Measurements from ENCODE around the gene ADGRL3.

The ADGRL3 gene

GRCh38 chr4:61831987-61832386 is 631.9 kb downstream of the ADGRL3 start:
- no peaks in the 10 kb centered on the region for H3K36me3 ChIP-seq (ENCODE audit: insufficient read depth, low read length)
- no peaks in the 10 kb centered on the region for H3K4me1 ChIP-seq (ENCODE audit: insufficient read depth, low read length, severe bottlenecking)
- TF ChIP-seq CTCF (IDR thresholded peaks at IDR 0.05; ENCODE audit: low read length) (no peak), EZH2 (IDR thresholded peaks at IDR 0.05; ENCODE audit: borderline replicate concordance, low read length) (no peak)

GRCh38 chr4:61837395-61837794 is 637.3 kb downstream of the ADGRL3 start:
- H3K4me2 ChIP-seq (ENCODE audit: low read length), result no peak overlapping the region
- H3K9me2 ChIP-seq (ENCODE audit: low read depth, low read length), result no peaks in the 10 kb centered on the region
- no peak for TF ChIP-seq EZH2 (IDR thresholded peaks at IDR 0.05; ENCODE audit: borderline replicate concordance, low read length)
- TF ChIP-seq CTCF (IDR thresholded peaks at IDR 0.05; ENCODE audit: low read length), result no peak
- H3K36me3 ChIP-seq (ENCODE audit: insufficient read depth, low read length), result no peaks in the 10 kb centered on the region
- H2AFZ ChIP-seq (ENCODE audit: low read length), result no peak overlapping the region
- H3K27me3 ChIP-seq (ENCODE audit: insufficient read depth, low read length), result no peaks in the 10 kb centered on the region
- no peak overlapping the region for H3K9ac ChIP-seq (ENCODE audit: low read length)
- no peak overlapping the region for H3K4me3 ChIP-seq (ENCODE audit: low read depth, low read length, poor library complexity, severe bottlenecking)
- no peaks in the 10 kb centered on the region for H3K9me3 ChIP-seq (ENCODE audit: low read length)
- H3K27ac ChIP-seq (ENCODE audit: low read depth, low read length, poor library complexity, severe bottlenecking), result no peak overlapping the region
- no peaks in the 10 kb centered on the region for H3K4me1 ChIP-seq (ENCODE audit: insufficient read depth, low read length, severe bottlenecking)
- H4K20me1 ChIP-seq (ENCODE audit: insufficient read depth, low read length), result no peaks in the 10 kb centered on the region
- no peaks in the 10 kb centered on the region for H3F3A ChIP-seq (ENCODE audit: insufficient read depth, low read length)
- H3K79me2 ChIP-seq (ENCODE audit: insufficient read depth, low read length), result no peaks in the 10 kb centered on the region

More at GRCh38 chr4:61831987-61832386, 631.9 kb downstream of the ADGRL3 start:
- H3K9ac ChIP-seq (ENCODE audit: low read length), result no peak overlapping the region
- H3K9me3 ChIP-seq (ENCODE audit: low read length), result no peaks in the 10 kb centered on the region
- H3K79me2 ChIP-seq (ENCODE audit: insufficient read depth, low read length), result no peaks in the 10 kb centered on the region
- no peak overlapping the region for H3K4me3 ChIP-seq (ENCODE audit: low read depth, low read length, poor library complexity, severe bottlenecking)
- no peaks in the 10 kb centered on the region for H4K20me1 ChIP-seq (ENCODE audit: insufficient read depth, low read length)
- no peaks in the 10 kb centered on the region for H3F3A ChIP-seq (ENCODE audit: insufficient read depth, low read length)
- no peaks in the 10 kb centered on the region for H3K9me2 ChIP-seq (ENCODE audit: low read depth, low read length)
- H3K27me3 ChIP-seq (ENCODE audit: insufficient read depth, low read length), result no peaks in the 10 kb centered on the region
- H3K4me2 ChIP-seq (ENCODE audit: low read length), result no peak overlapping the region
- no peak overlapping the region for H2AFZ ChIP-seq (ENCODE audit: low read length)
- H3K27ac ChIP-seq (ENCODE audit: low read depth, low read length, poor library complexity, severe bottlenecking), result no peak overlapping the region

- Histone ChIP-seq H3K9me2 (ENCODE audit: low read depth, low read length) (no peaks in the 10 kb centered on the region), H3K4me1 (ENCODE audit: insufficient read depth, low read length, severe bottlenecking) (no peaks in the 10 kb centered on the region)
These were observed 637.9 kb downstream of the ADGRL3 start for GRCh38 chr4:61838072-61838471.

More at GRCh38 chr4:61838072-61838471, 637.9 kb downstream of the ADGRL3 start:
- Histone ChIP-seq H3K27me3 (ENCODE audit: insufficient read depth, low read length) (no peaks in the 10 kb centered on the region), H3K4me2 (ENCODE audit: low read length) (no peak overlapping the region), H3K9me3 (ENCODE audit: low read length) (no peaks in the 10 kb centered on the region), H3K36me3 (ENCODE audit: insufficient read depth, low read length) (no peaks in the 10 kb centered on the region), H3K27ac (ENCODE audit: low read depth, low read length, poor library complexity, severe bottlenecking) (no peak overlapping the region), H3K9ac (ENCODE audit: low read length) (no peak overlapping the region), H2AFZ (ENCODE audit: low read length) (no peak overlapping the region), H4K20me1 (ENCODE audit: insufficient read depth, low read length) (no peaks in the 10 kb centered on the region), H3K79me2 (ENCODE audit: insufficient read depth, low read length) (no peaks in the 10 kb centered on the region), H3F3A (ENCODE audit: insufficient read depth, low read length) (no peaks in the 10 kb centered on the region), H3K4me3 (ENCODE audit: low read depth, low read length, poor library complexity, severe bottlenecking) (no peak overlapping the region)
- TF ChIP-seq EZH2 (IDR thresholded peaks at IDR 0.05; ENCODE audit: borderline replicate concordance, low read length) (no peak), CTCF (IDR thresholded peaks at IDR 0.05; ENCODE audit: low read length) (no peak)

Data from OCI-LY1 (cell line).